Measurements from ENCODE around the gene DLX2. TPM values are rescaled to one million over a fixed set of nuclear protein-coding genes. Genes with fewer than 3 reads are reported as not detected.
A peak's percentile ranks its signal among the peaks of the same experiment; 100 is the strongest.

The DLX2 gene
- total RNA-seq, 4 donors from 2014 or later = not detected

- Histone ChIP-seq H3K4me3 (peak overlapping the region in 1 of 4 donors; percentile 28), H3K36me3 (no peaks in the 10 kb centered on the region), H3K27me3 (peaks cover 70 to 77% (median 73%) of the 10 kb centered on the region in 3 donors), H3K4me1 (peaks cover 40 to 43% of the 10 kb centered on the region in 2 donors), H3K27ac (no peak overlapping the region), H3K9me3 (no peaks in the 10 kb centered on the region)
- in situ Hi-C loops (cut with MboI; ENCODE audit: low sequenced_read_pairs in 4 of 4) = loop anchor here in 1 of 4 donors (25.0 kb wide), 1 partner anchor 270 kb away; no protein-coding TSS in a partner anchor
- DNase-seq (no peak), ATAC-seq (no peak)
- intact Hi-C loops (cut with DNase I; ENCODE audit: low total_unique reads) = no loop called here
- TF ChIP-seq CTCF (IDR thresholded peaks at IDR 0.05 in 4 of 5, conservative IDR thresholded peaks at IDR 0.05 in 1 of 5) (no peak), POLR2A (IDR thresholded peaks at IDR 0.05) (no peak)
Observed at GRCh38 chr2:172082105-172082943, 20.4 kb downstream of the DLX2 start.

GRCh38 chr2:172081221-172082022 lies 21.3 kb downstream of the DLX2 start:
- Histone ChIP-seq H3K36me3 (no peaks in the 10 kb centered on the region), H3K9me3 (no peaks in the 10 kb centered on the region), H3K27me3 (peaks cover 61 to 68% (median 64%) of the 10 kb centered on the region in 3 donors), H3K4me1 (peaks cover 34 to 38% of the 10 kb centered on the region in 2 donors), H3K4me3 (no peak overlapping the region), H3K27ac (no peak overlapping the region)
- in situ Hi-C loops (cut with MboI; ENCODE audit: low sequenced_read_pairs in 4 of 4) = loop anchor here in 1 of 4 donors (25.0 kb wide), 1 partner anchor 269 kb away; no protein-coding TSS in a partner anchor
- TF ChIP-seq POLR2A (IDR thresholded peaks at IDR 0.05) (no peak), CTCF (IDR thresholded peaks at IDR 0.05 in 4 of 5, conservative IDR thresholded peaks at IDR 0.05 in 1 of 5) (no peak)
- intact Hi-C loops (cut with DNase I; ENCODE audit: low total_unique reads) = no loop called here
- ATAC-seq (no peak), DNase-seq (no peak)

GRCh38 chr2:172080641-172081220 lies 22.0 kb downstream of the DLX2 start:
- Histone ChIP-seq H3K27ac (no peak overlapping the region), H3K4me3 (no peak overlapping the region), H3K9me3 (no peaks in the 10 kb centered on the region), H3K36me3 (no peaks in the 10 kb centered on the region), H3K4me1 (peaks cover 27 to 31% of the 10 kb centered on the region in 2 donors), H3K27me3 (peaks cover 54 to 61% (median 57%) of the 10 kb centered on the region in 3 donors)
- TF ChIP-seq CTCF (IDR thresholded peaks at IDR 0.05 in 4 of 5, conservative IDR thresholded peaks at IDR 0.05 in 1 of 5) = no peak
- TF ChIP-seq POLR2A (IDR thresholded peaks at IDR 0.05) = no peak
- intact Hi-C loops (cut with DNase I; ENCODE audit: low total_unique reads) (no loop called here), in situ Hi-C loops (cut with MboI; ENCODE audit: low sequenced_read_pairs in 4 of 4) (loop anchor here in 1 of 4 donors (25.0 kb wide), 1 partner anchor 268 kb away; no protein-coding TSS in a partner anchor)
- DNase-seq (no peak), ATAC-seq (no peak)

GRCh38 chr2:172079838-172080640 lies 22.7 kb downstream of the DLX2 start:
- H3K4me1 ChIP-seq = peaks cover 20 to 24% of the 10 kb centered on the region in 2 donors
- ATAC-seq (no peak), DNase-seq (no peak)
- H3K27ac ChIP-seq = no peak overlapping the region
- no peaks in the 10 kb centered on the region for H3K36me3 ChIP-seq
- H3K4me3 ChIP-seq = no peak overlapping the region
- no peaks in the 10 kb centered on the region for H3K9me3 ChIP-seq
- peaks cover 48 to 54% (median 50%) of the 10 kb centered on the region in 3 donors for H3K27me3 ChIP-seq
- in situ Hi-C loops (cut with MboI; ENCODE audit: low sequenced_read_pairs in 4 of 4) = loop anchor here in 1 of 4 donors (25.0 kb wide), 1 partner anchor 268 kb away; no protein-coding TSS in a partner anchor
- no peak for TF ChIP-seq POLR2A (IDR thresholded peaks at IDR 0.05)
- TF ChIP-seq CTCF (IDR thresholded peaks at IDR 0.05 in 4 of 5, conservative IDR thresholded peaks at IDR 0.05 in 1 of 5) = no peak
- intact Hi-C loops (cut with DNase I; ENCODE audit: low total_unique reads) = no loop called here

Data from gastrocnemius medialis (tissue), 4 donors.